DND-41 (cell line): ENCODE measurements around the gene PPP2R2D.

ENCODE experiments used
- ATAC-seq: fragments of 200-7000 bp; cut with Tn5 transposase; 3 replicates; pipeline ENCODE4 v1.9.1; 2021; ENCODE audit warnings: low read depth; ENCODE audit not compliant: insufficient read depth
- DNase-seq: peaks from one replicate; pipeline ENCODE4 v3.0.0-alpha.2; 2020
- H2AFZ ChIP-seq: 2 replicates; pipeline ENCODE4 v1.6.0; 2012; ENCODE audit warnings: low read depth, low read length
- H3K27ac ChIP-seq: 2 replicates; pipeline ENCODE4 v1.5.1; 2012; ENCODE audit warnings: low read length, inconsistent platforms
- H3K27me3 ChIP-seq: fragments of 200-600 bp; sonication (generic); 2 replicates; pipeline ENCODE4 v1.6.0; 2012; ENCODE audit warnings: low read length, mild to moderate bottlenecking, inconsistent platforms; ENCODE audit not compliant: insufficient read depth, poor library complexity
- H3K36me3 ChIP-seq: 2 replicates; pipeline ENCODE4 v1.5.1; 2012; ENCODE audit warnings: low read length, inconsistent platforms; ENCODE audit not compliant: insufficient read depth
- H3K4me1 ChIP-seq: 2 replicates; pipeline ENCODE4 v1.5.1; 2012; ENCODE audit warnings: mild to moderate bottlenecking, low read length; ENCODE audit not compliant: insufficient read depth
- H3K4me2 ChIP-seq: 2 replicates; pipeline ENCODE4 v1.6.0; 2012; ENCODE audit warnings: mild to moderate bottlenecking, moderate library complexity, low read length, inconsistent platforms; ENCODE audit not compliant: insufficient read depth
- H3K4me3 ChIP-seq, 2 experiments: fragments of 200-600 bp in 1 of 2; shearing (Covaris generic) in 1 of 2; 2 replicates each; pipeline ENCODE4 v1.5.1; 2012 to 2016; ENCODE audit warnings: inconsistent platforms in 2 of 2, low read length in 2 of 2, mild to moderate bottlenecking in 2 of 2, low read depth in 1 of 2, moderate library complexity in 1 of 2
- H3K79me2 ChIP-seq: 2 replicates; pipeline ENCODE4 v1.6.0; 2012; ENCODE audit warnings: low read length, inconsistent platforms; ENCODE audit not compliant: insufficient read depth
- H3K9ac ChIP-seq: 2 replicates; pipeline ENCODE4 v1.6.0; 2012; ENCODE audit warnings: low read depth, mild to moderate bottlenecking, inconsistent platforms, low read length, moderate library complexity
- H3K9me3 ChIP-seq: 2 replicates; pipeline ENCODE4 v1.5.1; 2012; ENCODE audit warnings: low read length, moderate library complexity, mild to moderate bottlenecking, inconsistent platforms; ENCODE audit not compliant: insufficient read depth, severe bottlenecking
- H4K20me1 ChIP-seq: 2 replicates; pipeline ENCODE4 v1.6.0; 2012; ENCODE audit warnings: low read length; ENCODE audit not compliant: insufficient read depth
- EZH2 ChIP-seq: IDR thresholded peaks from 3 replicates; pipeline ENCODE4 v1.6.1; 2012; ENCODE audit warnings: borderline replicate concordance, low read depth, mild to moderate bottlenecking, moderate library complexity, low read length, inconsistent platforms; ENCODE audit not compliant: severe bottlenecking
- TF ChIP-seq, protein P1 (sequence below): IDR thresholded peaks from 2 replicates; pipeline ENCODE4 v1.5.1; 2012; ENCODE audit warnings: borderline replicate concordance, low read length, moderate library complexity, mild to moderate bottlenecking; ENCODE audit not compliant: poor library complexity, severe bottlenecking; ENCODE audit errors: extremely low read depth

Gene PPP2R2D

DNA sequence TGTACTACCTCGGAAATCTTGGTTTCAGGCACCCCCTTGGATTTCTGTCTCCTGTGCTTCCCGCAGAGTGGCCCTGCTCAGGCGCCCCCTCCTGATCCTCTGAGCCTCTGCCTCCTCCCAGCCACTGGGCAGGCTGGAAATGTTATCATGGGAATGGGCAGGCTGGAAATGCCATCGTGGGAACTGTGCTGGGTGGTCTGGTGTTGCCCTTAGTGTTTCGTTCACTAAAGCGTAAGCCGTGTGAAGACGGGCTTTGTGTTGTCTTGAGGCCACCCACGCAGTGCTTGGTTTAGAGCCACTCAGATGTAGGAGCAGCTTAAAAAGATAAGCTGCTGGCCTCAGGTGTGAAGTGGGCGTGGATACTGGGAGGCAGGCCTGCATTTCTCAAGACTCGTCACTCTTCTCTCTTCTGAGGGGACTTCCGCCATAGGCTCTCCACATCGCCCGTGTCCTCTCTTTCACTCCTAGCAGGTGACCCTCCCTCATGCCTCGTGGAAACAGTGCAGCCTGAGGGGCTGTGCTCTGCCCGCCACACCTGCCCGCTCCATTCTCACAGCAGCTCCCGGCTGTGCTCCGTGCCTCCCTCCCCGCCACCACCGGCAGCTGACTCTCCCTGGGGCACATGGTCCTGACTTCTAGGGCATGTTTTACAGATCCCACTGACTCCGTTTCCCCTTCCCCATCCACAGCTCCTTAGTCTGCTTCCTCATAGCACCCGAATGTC is 28.5 kb downstream of the PPP2R2D start:
- peaks cover 89% of the 10 kb centered on the region for H4K20me1 ChIP-seq

DNA sequence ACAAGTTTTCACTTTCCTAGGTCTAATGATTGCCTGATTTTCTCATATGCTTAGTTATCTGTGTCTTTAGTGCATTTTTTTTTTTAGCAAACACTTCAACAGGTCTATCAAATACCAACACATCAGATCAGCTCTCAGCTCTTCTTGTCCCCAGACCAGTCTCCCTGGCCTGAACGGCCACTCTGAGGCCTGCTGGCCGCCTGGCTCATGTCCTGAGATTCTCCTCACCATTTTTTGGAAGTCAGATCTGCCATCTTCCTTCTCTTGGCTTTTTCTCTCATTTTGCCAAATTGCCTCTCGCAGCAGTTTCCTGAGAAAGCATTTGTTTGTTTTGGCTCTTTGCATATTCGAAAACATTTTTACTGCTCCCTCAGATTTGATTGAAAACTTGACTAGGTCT is 29.3 kb downstream of the PPP2R2D start:
- Histone ChIP-seq H3K36me3 (peaks cover 20% of the 10 kb centered on the region), H3K4me1 (peaks cover 8% of the 10 kb centered on the region), H3K79me2 (peaks cover 99% of the 10 kb centered on the region), H3K27me3 (no peaks in the 10 kb centered on the region), H3K9me3 (no peaks in the 10 kb centered on the region), H4K20me1 (peaks cover 91% of the 10 kb centered on the region), H3K4me2 (no peak overlapping the region), H3K9ac (no peak overlapping the region), H3K27ac (no peak overlapping the region), H3K4me3 (no peak overlapping the region), H2AFZ (no peak overlapping the region)
- TF ChIP-seq EZH2 = no peak
- TF ChIP-seq, protein P1, sequence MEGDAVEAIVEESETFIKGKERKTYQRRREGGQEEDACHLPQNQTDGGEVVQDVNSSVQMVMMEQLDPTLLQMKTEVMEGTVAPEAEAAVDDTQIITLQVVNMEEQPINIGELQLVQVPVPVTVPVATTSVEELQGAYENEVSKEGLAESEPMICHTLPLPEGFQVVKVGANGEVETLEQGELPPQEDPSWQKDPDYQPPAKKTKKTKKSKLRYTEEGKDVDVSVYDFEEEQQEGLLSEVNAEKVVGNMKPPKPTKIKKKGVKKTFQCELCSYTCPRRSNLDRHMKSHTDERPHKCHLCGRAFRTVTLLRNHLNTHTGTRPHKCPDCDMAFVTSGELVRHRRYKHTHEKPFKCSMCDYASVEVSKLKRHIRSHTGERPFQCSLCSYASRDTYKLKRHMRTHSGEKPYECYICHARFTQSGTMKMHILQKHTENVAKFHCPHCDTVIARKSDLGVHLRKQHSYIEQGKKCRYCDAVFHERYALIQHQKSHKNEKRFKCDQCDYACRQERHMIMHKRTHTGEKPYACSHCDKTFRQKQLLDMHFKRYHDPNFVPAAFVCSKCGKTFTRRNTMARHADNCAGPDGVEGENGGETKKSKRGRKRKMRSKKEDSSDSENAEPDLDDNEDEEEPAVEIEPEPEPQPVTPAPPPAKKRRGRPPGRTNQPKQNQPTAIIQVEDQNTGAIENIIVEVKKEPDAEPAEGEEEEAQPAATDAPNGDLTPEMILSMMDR = no peak
- no peak for DNase-seq
- ATAC-seq = no peak

More for the DNA sequence above, 28.5 kb downstream of the PPP2R2D start:
- Histone ChIP-seq H3K4me2 (no peak overlapping the region), H3K9ac (no peak overlapping the region), H3K79me2 (peaks cover 99% of the 10 kb centered on the region), H3K27me3 (no peaks in the 10 kb centered on the region), H3K9me3 (peaks cover 2% of the 10 kb centered on the region), H3K4me3 (no peak overlapping the region), H3K36me3 (peaks cover 12% of the 10 kb centered on the region), H3K4me1 (no peaks in the 10 kb centered on the region), H3K27ac (no peak overlapping the region), H2AFZ (no peak overlapping the region)
- ATAC-seq (no peak), DNase-seq (no peak)
- TF ChIP-seq EZH2 = no peak
- TF ChIP-seq, protein P1 = no peak

DNA sequence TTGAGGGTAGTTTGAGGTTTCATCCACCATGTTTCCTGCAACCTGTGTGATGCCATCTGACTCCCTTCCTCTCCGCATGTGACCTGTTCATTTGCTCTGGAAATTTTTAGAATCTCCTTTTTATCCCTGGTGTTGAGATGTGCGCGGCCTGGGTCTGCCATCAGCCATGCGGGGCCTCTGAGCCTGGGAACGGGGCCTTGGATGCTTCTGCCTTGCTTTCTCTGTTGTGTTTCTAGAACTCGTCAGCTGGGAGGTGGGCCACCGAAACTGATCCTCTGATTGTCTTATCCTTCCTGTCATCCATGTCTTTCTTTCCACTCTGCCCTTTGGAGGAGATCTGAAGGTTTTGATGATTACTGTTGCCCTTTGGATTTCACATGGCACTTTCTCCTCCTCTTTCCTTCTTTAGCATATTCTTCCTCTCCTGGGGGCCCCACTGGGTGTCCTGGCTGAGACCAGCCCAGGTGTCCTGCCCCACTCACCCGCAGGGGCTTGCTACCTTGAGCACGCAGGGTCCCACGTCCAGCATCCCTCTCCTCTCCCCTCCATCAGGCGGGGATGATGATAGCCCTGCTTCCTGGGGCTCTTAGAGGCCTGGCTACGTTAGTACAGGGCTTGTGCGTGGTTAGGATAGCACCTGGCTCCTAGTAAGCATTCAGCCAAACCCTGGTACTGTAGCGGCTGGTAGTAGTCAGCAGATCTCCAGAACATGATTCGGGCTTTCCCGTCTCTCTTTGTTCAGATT is 29.9 kb downstream of the PPP2R2D start:
- H3K9ac ChIP-seq = no peak overlapping the region
- H3K27me3 ChIP-seq = no peaks in the 10 kb centered on the region
- no peak overlapping the region for H3K4me2 ChIP-seq
- H4K20me1 ChIP-seq = peaks cover 87% of the 10 kb centered on the region
- peaks cover 98% of the 10 kb centered on the region for H3K79me2 ChIP-seq
- H3K9me3 ChIP-seq = no peaks in the 10 kb centered on the region
- H3K4me1 ChIP-seq = peaks cover 9% of the 10 kb centered on the region
- H3K27ac ChIP-seq = no peak overlapping the region
- no peak overlapping the region for H3K4me3 ChIP-seq
- H3K36me3 ChIP-seq = peaks cover 25% of the 10 kb centered on the region
- ATAC-seq = no peak
- no peak for TF ChIP-seq EZH2
- TF ChIP-seq, protein P1 = no peak
- H2AFZ ChIP-seq = no peak overlapping the region
- DNase-seq = no peak
